Endothelial cell of umbilical vein (primary cell): Measurements from ENCODE around the gene CHRNB1. TPM values are rescaled to one million over a fixed set of nuclear protein-coding genes. Genes with fewer than 3 reads are reported as not detected.

Experiments used
- BruUV-seq: library from RNA; stranded (reverse); fragments of 400-500 nt; replicated peaks from 2 replicates; lab custom pipeline; 2021; lab: Mats Ljungman, UMichigan
- CTCF ChIA-PET: fragments of 300-600, 350-600 bp; sonication (Branson Sonifier 250); formaldehyde crosslinking; loops from one replicate; lab custom pipeline; 2021; ENCODE audit warnings: antibody characterized with exemption, inconsistent platforms; lab: Charles Lee
- POLR2A ChIA-PET: fragments of 300-600, 350-600 bp; sonication (Branson Sonifier 250); formaldehyde crosslinking; loops from one replicate; lab custom pipeline; 2021; ENCODE audit warnings: antibody characterized with exemption, inconsistent platforms; lab: Charles Lee
- DNase-seq: peaks from one replicate; pipeline ENCODE4 v3.0.0-alpha.2; 2011; ENCODE audit warnings: low read depth, low spot score
- FAIRE-seq: peaks from 2 replicates; lab custom pipeline; 2011; peaks lifted over from hg19 to GRCh38; lab: Jason Lieb, UNC
- H2AFZ ChIP-seq: 2 replicates; pipeline ENCODE4 v1.6.0; 2012; ENCODE audit warnings: low read depth, low read length, control low read depth, inconsistent platforms
- H3K27ac ChIP-seq: 2 replicates; pipeline ENCODE4 v1.5.1; 2011; ENCODE audit warnings: low read depth, mild to moderate bottlenecking, control low read depth, low read length, moderate library complexity; ENCODE audit not compliant: insufficient read depth
- H3K27me3 ChIP-seq, 2 experiments: 2 replicates each; pipeline versions ENCODE4 v1.6.0 to v1.6.1; 2011; ENCODE audit warnings: low read length in 2 of 2, mixed read lengths in 1 of 2; ENCODE audit not compliant: control insufficient read depth in 2 of 2, insufficient read depth in 2 of 2
- H3K36me3 ChIP-seq, 2 experiments: 2 replicates in 1 of 2; 3 replicates in 1 of 2; pipeline ENCODE4 v1.5.1; 2011; ENCODE audit warnings: low read length in 2 of 2, mild to moderate bottlenecking in 1 of 2, moderate library complexity in 1 of 2; ENCODE audit not compliant: control insufficient read depth in 2 of 2, insufficient read depth in 2 of 2; ENCODE audit errors: extremely low read depth in 1 of 2
- H3K4me1 ChIP-seq: 3 replicates; pipeline ENCODE4 v1.5.1; 2011; ENCODE audit warnings: mild to moderate bottlenecking, low read length; ENCODE audit not compliant: control insufficient read depth, insufficient read depth; ENCODE audit errors: extremely low read depth
- H3K4me2 ChIP-seq: 2 replicates; pipeline ENCODE4 v1.6.1; 2011; ENCODE audit warnings: low read length, control low read depth, mixed read lengths; ENCODE audit not compliant: insufficient read depth
- H3K4me3 ChIP-seq, 3 experiments: fragments of 200-600 bp in 1 of 3; sonication (generic), shearing (Covaris generic) in 1 of 3; replicated peaks in 1 of 3; 2 replicates each; pipeline ENCODE4 v1.5.1; 2011 to 2016; ENCODE audit warnings: control low read depth in 3 of 3, low read length in 3 of 3, mild to moderate bottlenecking in 2 of 3, inconsistent platforms in 1 of 3, low read depth in 1 of 3, moderate library complexity in 1 of 3; ENCODE audit not compliant: insufficient read depth in 1 of 3
- H3K79me2 ChIP-seq: 2 replicates; pipeline ENCODE4 v1.6.0; 2012; ENCODE audit warnings: low read length, inconsistent platforms; ENCODE audit not compliant: control insufficient read depth, insufficient read depth
- H3K9ac ChIP-seq: replicated peaks from 2 replicates; pipeline ENCODE3; 2011; ENCODE audit warnings: low read length, control low read depth; ENCODE audit not compliant: insufficient read depth; ENCODE audit errors: extremely low read depth
- H3K9me1 ChIP-seq: replicated peaks from 3 replicates; pipeline ENCODE4 v1.6.0; 2011; ENCODE audit warnings: mild to moderate bottlenecking, low read length; ENCODE audit not compliant: control insufficient read depth, insufficient read depth; ENCODE audit errors: extremely low read depth
- H3K9me3 ChIP-seq: replicated peaks from 2 replicates; pipeline ENCODE4 v1.5.1; 2012; ENCODE audit warnings: low read length, inconsistent platforms; ENCODE audit not compliant: control insufficient read depth, insufficient read depth
- H4K20me1 ChIP-seq: replicated peaks from 2 replicates; pipeline ENCODE3; 2011; ENCODE audit warnings: mild to moderate bottlenecking, low read length; ENCODE audit not compliant: control insufficient read depth, insufficient read depth; ENCODE audit errors: extremely low read depth
- EZH2 ChIP-seq: IDR thresholded peaks from 2 replicates; pipeline ENCODE4 v1.6.1; 2012; ENCODE audit warnings: borderline replicate concordance, low read depth, mild to moderate bottlenecking, moderate library complexity, low read length, inconsistent platforms; ENCODE audit not compliant: severe bottlenecking
- FOS ChIP-seq: IDR thresholded peaks from 2 replicates; pipeline ENCODE4 v1.6.1; 2011; ENCODE audit warnings: mild to moderate bottlenecking, low read length, moderate library complexity, borderline replicate concordance; ENCODE audit not compliant: insufficient read depth
- GATA2 ChIP-seq: IDR thresholded peaks from 2 replicates; pipeline ENCODE4 v1.7.0; 2011; ENCODE audit warnings: low read depth, mild to moderate bottlenecking, moderate library complexity, mixed read lengths, low read length; ENCODE audit not compliant: insufficient read length, insufficient read depth
- JUN ChIP-seq: IDR thresholded peaks from 2 replicates; pipeline ENCODE4 v1.6.1; 2011; ENCODE audit warnings: borderline replicate concordance, low read depth; ENCODE audit not compliant: insufficient read length, insufficient read depth
- MYC ChIP-seq: IDR thresholded peaks from one replicate; pipeline ENCODE4 v1.6.1; 2011; ENCODE audit warnings: mild to moderate bottlenecking, low read depth, low read length
- POLR2A ChIP-seq: IDR thresholded peaks from 2 replicates; pipeline ENCODE4 v1.6.1; 2012; ENCODE audit warnings: low read depth, mild to moderate bottlenecking, control low read depth, low read length
- POLR2AphosphoS5 ChIP-seq: IDR thresholded peaks from 2 replicates; pipeline ENCODE4 v1.6.1; 2012; ENCODE audit warnings: low read depth, mild to moderate bottlenecking, control low read depth, low read length, moderate library complexity; ENCODE audit not compliant: insufficient read depth
- dilution Hi-C: fragments of 300-500 bp; cut with MboI; formaldehyde crosslinking; loops from one replicate; pipeline ENCODE4 v1.15.0; 2019; ENCODE audit warnings: low sequenced_read_pairs; ENCODE audit not compliant: extremely low pct_ligation_motif_present
- intact Hi-C: fragments of 100-400 bp; cut with micrococcal nuclease; formaldehyde crosslinking; loops from one replicate; pipeline ENCODE4 v1.10.0; 2022
- polyA plus RNA-seq, 4 experiments: library from polyadenylated mRNA; depleted of rRNA in 3 of 4; stranded (reverse) in 3 of 4; unstranded in 1 of 4; fragments of >200 nt; gene quantifications; 2 replicates each; pipeline versions ENCODE4 v1.2.1 to v1.2.3, GENCODE V29; 2011 to 2012; ENCODE audit warnings: missing spikeins in 1 of 4
- total RNA-seq: library from RNA; stranded (reverse); gene quantifications from 2 replicates; pipeline ENCODE4 v1.2.3, GENCODE V29; 2021
- TF ChIP-seq, protein P1 (sequence below), 2 donors: IDR thresholded peaks; 1 replicate in 1 of 2; 2 replicates in 1 of 2; pipeline ENCODE4 v1.5.1; 2011; ENCODE audit warnings: low read length in 2 of 2, mild to moderate bottlenecking in 2 of 2, moderate library complexity in 2 of 2, control low read depth in 1 of 2, inconsistent platforms in 1 of 2, low read depth in 1 of 2; ENCODE audit not compliant: insufficient read depth in 1 of 2; ENCODE audit errors: extremely low read depth in 1 of 2
- TF ChIP-seq, protein P2 (sequence below): IDR thresholded peaks from 2 replicates; pipeline ENCODE4 v1.6.1; 2011; ENCODE audit not compliant: insufficient read depth, insufficient read length

CHRNB1 gene
- total and polyA plus RNA-seq, 2 donors (not counting 3 experiments of a cell fraction or from before 2014, with no cell fraction given), result 5.6 to 9.3 TPM

DNA sequence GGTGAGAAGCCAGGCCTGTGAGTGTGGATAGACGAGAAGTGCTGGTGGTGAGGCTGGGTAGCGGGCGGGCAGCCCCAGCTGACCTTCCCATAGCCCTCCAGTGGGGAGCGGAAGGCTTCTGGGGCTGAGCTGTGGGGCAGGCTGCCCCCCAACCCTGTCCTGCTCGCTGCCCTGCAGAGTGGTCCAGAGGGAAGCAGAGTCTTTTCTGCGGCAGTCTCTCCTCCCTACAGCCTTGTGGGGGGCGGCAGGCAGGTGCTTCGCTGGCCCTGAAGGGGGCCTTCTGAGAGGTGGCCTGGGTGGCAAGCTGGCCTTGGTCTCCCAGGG lies 33.5 kb upstream of the CHRNB1 start:
- CTCF ChIA-PET, result no interaction called here
- Histone ChIP-seq H3K27ac (no peak overlapping the region), H3K9me3 (no peaks in the 10 kb centered on the region), H3K9ac (no peak overlapping the region), H3K9me1 (no peaks in the 10 kb centered on the region), H4K20me1 (no peaks in the 10 kb centered on the region), H3K4me3 (no peak overlapping the region), H3K27me3 (no peaks in the 10 kb centered on the region), H3K79me2 (no peaks in the 10 kb centered on the region), H3K4me2 (no peak overlapping the region), H3K4me1 (no peaks in the 10 kb centered on the region), H2AFZ (no peak overlapping the region), H3K36me3 (peaks cover 0 to 17% of the 10 kb centered on the region in 2 experiments)
- DNase-seq (no peak), FAIRE-seq (no peak)
- TF ChIP-seq, protein P1, sequence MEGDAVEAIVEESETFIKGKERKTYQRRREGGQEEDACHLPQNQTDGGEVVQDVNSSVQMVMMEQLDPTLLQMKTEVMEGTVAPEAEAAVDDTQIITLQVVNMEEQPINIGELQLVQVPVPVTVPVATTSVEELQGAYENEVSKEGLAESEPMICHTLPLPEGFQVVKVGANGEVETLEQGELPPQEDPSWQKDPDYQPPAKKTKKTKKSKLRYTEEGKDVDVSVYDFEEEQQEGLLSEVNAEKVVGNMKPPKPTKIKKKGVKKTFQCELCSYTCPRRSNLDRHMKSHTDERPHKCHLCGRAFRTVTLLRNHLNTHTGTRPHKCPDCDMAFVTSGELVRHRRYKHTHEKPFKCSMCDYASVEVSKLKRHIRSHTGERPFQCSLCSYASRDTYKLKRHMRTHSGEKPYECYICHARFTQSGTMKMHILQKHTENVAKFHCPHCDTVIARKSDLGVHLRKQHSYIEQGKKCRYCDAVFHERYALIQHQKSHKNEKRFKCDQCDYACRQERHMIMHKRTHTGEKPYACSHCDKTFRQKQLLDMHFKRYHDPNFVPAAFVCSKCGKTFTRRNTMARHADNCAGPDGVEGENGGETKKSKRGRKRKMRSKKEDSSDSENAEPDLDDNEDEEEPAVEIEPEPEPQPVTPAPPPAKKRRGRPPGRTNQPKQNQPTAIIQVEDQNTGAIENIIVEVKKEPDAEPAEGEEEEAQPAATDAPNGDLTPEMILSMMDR (IDR thresholded peaks at IDR 0.05; ENCODE audit: extremely low read depth in 1 of 2, insufficient read depth in 1 of 2, low read depth in 1 of 2, low read length in 2 of 2), result no peak
- TF ChIP-seq, protein P2, sequence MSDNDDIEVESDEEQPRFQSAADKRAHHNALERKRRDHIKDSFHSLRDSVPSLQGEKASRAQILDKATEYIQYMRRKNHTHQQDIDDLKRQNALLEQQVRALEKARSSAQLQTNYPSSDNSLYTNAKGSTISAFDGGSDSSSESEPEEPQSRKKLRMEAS, result no peak
- no peak for TF ChIP-seq POLR2A
- no peak for TF ChIP-seq FOS
- TF ChIP-seq GATA2, result no peak
- no peak for TF ChIP-seq EZH2
- TF ChIP-seq JUN, result no peak
- TF ChIP-seq MYC, result no peak
- no peak for TF ChIP-seq POLR2AphosphoS5
- intact Hi-C loops, result no loop called here
- POLR2A ChIA-PET, result no interaction called here
- dilution Hi-C loops, result no loop called here
- BruUV-seq, result no TSS peak
